ENCODE results near the gene TEKTIP1. TPM values are rescaled to one million over a fixed set of nuclear protein-coding genes. Genes with fewer than 3 reads are reported as not detected.

TEKTIP1 gene
- total RNA-seq, 4 donors from 2014 or later: 2.5 to 5.2 TPM; not detected in 2

DNA sequence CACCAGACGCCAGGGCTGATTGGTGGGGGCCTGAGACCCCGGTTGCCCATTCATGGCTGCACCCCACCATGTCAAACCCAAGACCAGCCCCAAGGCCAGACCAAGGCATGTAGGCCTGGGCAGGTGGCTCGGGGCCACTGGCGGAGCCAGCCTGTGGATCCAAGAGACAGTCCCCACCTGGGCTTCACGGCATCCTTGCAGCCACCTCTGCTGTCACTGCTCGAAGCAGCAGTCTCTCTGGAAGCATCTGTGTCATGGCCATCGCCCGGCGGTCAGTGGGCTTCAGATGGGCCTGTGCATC, 3.8 kb upstream of the TEKTIP1 start:
- Histone ChIP-seq H3K27me3 (no peaks in the 10 kb centered on the region), H3K4me3 (no peak overlapping the region), H3K27ac (no peak overlapping the region), H3K9me3 (no peaks in the 10 kb centered on the region), H3K36me3 (peaks cover 0 to 37% (median 14%) of the 10 kb centered on the region in 4 donors), H3K4me1 (no peaks in the 10 kb centered on the region)
- WGBS, 2 donors (ENCODE audit: low coverage in 1 of 2): 97% methylated on average over 8 of the region's 9 CpGs; no CpG with 5 or more reads in 1 of the 2 donors
- intact Hi-C loops (cut with DNase I; ENCODE audit: low total_unique reads) (no loop called here), in situ Hi-C loops (cut with MboI; ENCODE audit: low pct_ligation_motif_present in 1 of 4, low pct_unique_long_range_greater_than_20kb in 1 of 4, low sequenced_read_pairs in 3 of 4) (no loop called here)
- no peak for DNase-seq
- TF ChIP-seq POLR2AphosphoS5 (IDR thresholded peaks at IDR 0.05) (no peak), POLR2A (IDR thresholded peaks at IDR 0.05) (no peak), EP300 (IDR thresholded peaks at IDR 0.05; ENCODE audit: low read depth) (no peak)
- TF ChIP-seq, protein P1, sequence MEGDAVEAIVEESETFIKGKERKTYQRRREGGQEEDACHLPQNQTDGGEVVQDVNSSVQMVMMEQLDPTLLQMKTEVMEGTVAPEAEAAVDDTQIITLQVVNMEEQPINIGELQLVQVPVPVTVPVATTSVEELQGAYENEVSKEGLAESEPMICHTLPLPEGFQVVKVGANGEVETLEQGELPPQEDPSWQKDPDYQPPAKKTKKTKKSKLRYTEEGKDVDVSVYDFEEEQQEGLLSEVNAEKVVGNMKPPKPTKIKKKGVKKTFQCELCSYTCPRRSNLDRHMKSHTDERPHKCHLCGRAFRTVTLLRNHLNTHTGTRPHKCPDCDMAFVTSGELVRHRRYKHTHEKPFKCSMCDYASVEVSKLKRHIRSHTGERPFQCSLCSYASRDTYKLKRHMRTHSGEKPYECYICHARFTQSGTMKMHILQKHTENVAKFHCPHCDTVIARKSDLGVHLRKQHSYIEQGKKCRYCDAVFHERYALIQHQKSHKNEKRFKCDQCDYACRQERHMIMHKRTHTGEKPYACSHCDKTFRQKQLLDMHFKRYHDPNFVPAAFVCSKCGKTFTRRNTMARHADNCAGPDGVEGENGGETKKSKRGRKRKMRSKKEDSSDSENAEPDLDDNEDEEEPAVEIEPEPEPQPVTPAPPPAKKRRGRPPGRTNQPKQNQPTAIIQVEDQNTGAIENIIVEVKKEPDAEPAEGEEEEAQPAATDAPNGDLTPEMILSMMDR (IDR thresholded peaks at IDR 0.05): no peak

DNA sequence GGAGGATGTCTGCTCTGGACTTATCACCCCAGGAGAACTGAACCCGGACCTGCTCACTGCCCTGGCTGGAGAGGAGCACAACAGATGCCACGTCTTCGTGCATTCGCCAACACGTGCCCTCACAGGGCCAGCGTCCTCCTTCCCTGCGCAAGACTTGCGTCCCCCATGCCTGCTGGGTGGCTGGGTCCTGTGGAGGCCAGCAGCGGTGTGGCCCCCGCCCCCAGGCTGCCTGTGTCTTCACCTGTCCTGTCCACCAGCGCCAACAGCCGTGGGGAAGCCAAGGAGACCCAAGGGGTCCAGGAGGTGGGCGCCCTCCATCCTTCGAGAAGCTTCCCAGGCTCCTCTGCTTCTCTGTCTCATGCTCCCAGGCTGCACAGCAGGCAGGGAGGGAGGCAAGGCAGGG, 3.4 kb upstream of the TEKTIP1 start:
- peaks cover 0 to 37% (median 14%) of the 10 kb centered on the region in 4 donors for H3K36me3 ChIP-seq

GRCh38 chr19:3535981-3536380, 3.0 kb upstream of the TEKTIP1 start:
- in situ Hi-C loops (cut with MboI; ENCODE audit: low pct_ligation_motif_present in 1 of 4, low pct_unique_long_range_greater_than_20kb in 1 of 4, low sequenced_read_pairs in 3 of 4): no loop called here

More for the DNA sequence above, 3.4 kb upstream of the TEKTIP1 start:
- H3K27ac ChIP-seq: no peak overlapping the region
- WGBS, 2 donors (ENCODE audit: low coverage in 1 of 2): 86% methylated on average over 14 of the region's 14 CpGs; no CpG with 5 or more reads in 1 of the 2 donors
- H3K4me3 ChIP-seq: no peak overlapping the region
- H3K4me1 ChIP-seq: no peaks in the 10 kb centered on the region
- TF ChIP-seq EP300 (IDR thresholded peaks at IDR 0.05; ENCODE audit: low read depth): no peak
- no peak for TF ChIP-seq POLR2AphosphoS5 (IDR thresholded peaks at IDR 0.05)
- no peak for TF ChIP-seq POLR2A (IDR thresholded peaks at IDR 0.05)
- TF ChIP-seq, protein P1 (IDR thresholded peaks at IDR 0.05): no peak
- intact Hi-C loops (cut with DNase I; ENCODE audit: low total_unique reads): no loop called here
- no peaks in the 10 kb centered on the region for H3K9me3 ChIP-seq
- no peaks in the 10 kb centered on the region for H3K27me3 ChIP-seq
- in situ Hi-C loops (cut with MboI; ENCODE audit: low pct_ligation_motif_present in 1 of 4, low pct_unique_long_range_greater_than_20kb in 1 of 4, low sequenced_read_pairs in 3 of 4): no loop called here
- no peak for DNase-seq

DNA sequence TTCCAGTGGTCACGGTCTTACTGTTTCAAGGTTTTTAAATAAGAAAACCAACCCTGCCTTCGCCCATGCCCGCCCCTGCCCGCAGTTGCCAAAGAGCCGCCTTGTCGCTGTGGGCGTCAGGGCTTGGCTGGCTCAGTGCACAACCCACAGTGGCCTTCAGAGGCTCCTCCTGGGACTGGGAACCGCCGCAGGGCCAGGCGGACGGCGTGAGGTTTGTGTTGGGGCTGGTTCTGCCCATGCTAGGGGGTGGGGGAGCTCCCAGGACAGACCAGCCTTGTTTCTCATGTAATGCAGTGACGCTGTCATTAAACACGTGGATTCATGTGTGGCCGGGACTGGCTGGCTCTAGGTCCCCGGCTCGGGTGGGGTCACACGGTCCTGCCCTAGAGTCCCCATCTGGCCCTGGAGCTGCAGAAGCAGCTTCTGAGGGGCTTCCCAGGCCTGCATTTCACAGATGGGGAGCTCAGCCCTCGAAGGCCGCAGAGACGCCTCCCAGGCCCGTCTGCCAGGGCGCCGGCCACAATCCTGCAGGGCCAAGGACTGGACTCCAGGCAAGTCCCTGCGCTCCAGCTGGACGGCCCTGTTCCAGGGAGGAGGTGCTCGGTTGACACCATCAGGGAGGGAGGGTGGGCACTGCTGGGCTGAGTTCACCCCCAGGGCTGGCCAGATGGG, 2.4 kb upstream of the TEKTIP1 start:
- intact Hi-C loops (cut with DNase I; ENCODE audit: low total_unique reads) (no loop called here), in situ Hi-C loops (cut with MboI; ENCODE audit: low pct_ligation_motif_present in 1 of 4, low pct_unique_long_range_greater_than_20kb in 1 of 4, low sequenced_read_pairs in 3 of 4) (no loop called here)
- Histone ChIP-seq H3K4me3 (no peak overlapping the region), H3K4me1 (no peaks in the 10 kb centered on the region), H3K27me3 (no peaks in the 10 kb centered on the region), H3K9me3 (no peaks in the 10 kb centered on the region), H3K27ac (peak overlapping the region in 2 of 4 donors; percentile 13 to 48), H3K36me3 (peaks cover 0 to 35% (median 9%) of the 10 kb centered on the region in 4 donors)
- WGBS, 2 donors (ENCODE audit: low coverage in 1 of 2): 89% methylated on average over 23 of the region's 27 CpGs; no CpG with 5 or more reads in 1 of the 2 donors
- no peak for DNase-seq
- TF ChIP-seq EP300 (IDR thresholded peaks at IDR 0.05; ENCODE audit: low read depth) (no peak), POLR2AphosphoS5 (IDR thresholded peaks at IDR 0.05) (no peak), POLR2A (IDR thresholded peaks at IDR 0.05) (no peak)
- TF ChIP-seq, protein P1 (IDR thresholded peaks at IDR 0.05): no peak

More at GRCh38 chr19:3535981-3536380, 3.0 kb upstream of the TEKTIP1 start:
- Histone ChIP-seq H3K4me3 (no peak overlapping the region), H3K9me3 (no peaks in the 10 kb centered on the region), H3K27me3 (no peaks in the 10 kb centered on the region), H3K36me3 (peaks cover 0 to 37% (median 12%) of the 10 kb centered on the region in 4 donors), H3K27ac (peak overlapping the region in 1 of 4 donors; percentile 48), H3K4me1 (no peaks in the 10 kb centered on the region)
- no peak for DNase-seq
- TF ChIP-seq POLR2AphosphoS5 (IDR thresholded peaks at IDR 0.05) (no peak), POLR2A (IDR thresholded peaks at IDR 0.05) (no peak), EP300 (IDR thresholded peaks at IDR 0.05; ENCODE audit: low read depth) (no peak)
- TF ChIP-seq, protein P1 (IDR thresholded peaks at IDR 0.05): no peak
- intact Hi-C loops (cut with DNase I; ENCODE audit: low total_unique reads): no loop called here
- WGBS, 2 donors (ENCODE audit: low coverage in 1 of 2): 80 to 100% methylated on average over 1 to 10 of the region's 10 CpGs
